GM21528 (cell line): ENCODE measurements around the gene KRT40.
"Not testable (repeated sequence)": the region's sequence is repeated elsewhere in the genome, so short reads cannot be mapped to it uniquely, and the experiment has no call there.

Source experiments
- ATAC-seq: cut with Tn5 transposase; IDR thresholded peaks from one replicate; pipeline ENCODE4 v1.9.1; 2021; ENCODE audit warnings: mild to moderate bottlenecking, moderate library complexity; ENCODE audit not compliant: unreplicated experiment, low FRiP score

KRT40 gene

GRCh38 chr17:40999563-40999962 is 15.4 kb upstream of the KRT40 start, which contains the start of gene KRTAP3-2:
Gene KRTAP3-2, minus strand, starts transcription at chr17:40999906. Its CDS starts 53 bp downstream, at chr17:40999853.
- ATAC-seq, result not testable (repeated sequence)

- no peak for ATAC-seq
Observed at GRCh38 chr17:40997361-40997760, 13.2 kb upstream of the KRT40 start.

GRCh38 chr17:40996829-40997228 is 12.7 kb upstream of the KRT40 start:
- no peak for ATAC-seq

GRCh38 chr17:40995116-40995515 is 11.0 kb upstream of the KRT40 start:
- no peak for ATAC-seq

- no peak for ATAC-seq
Observed at GRCh38 chr17:40993839-40994238, 9.7 kb upstream of the KRT40 start, which contains the start of gene KRTAP3-3. Gene KRTAP3-3, minus strand, starts transcription at chr17:40994164. Its CDS starts 67 bp downstream, at chr17:40994097.

- ATAC-seq, result no peak
Observed at GRCh38 chr17:40993084-40993483, 9.0 kb upstream of the KRT40 start.

- no peak for ATAC-seq
Observed at GRCh38 chr17:40992666-40993065, 8.5 kb upstream of the KRT40 start.

GRCh38 chr17:40986920-40987319 is 2.8 kb upstream of the KRT40 start:
- ATAC-seq, result no peak

GRCh38 chr17:40981115-40981514 is 3.0 kb downstream of the KRT40 start:
- ATAC-seq, result no peak

- no peak for ATAC-seq
Observed at GRCh38 chr17:40980596-40980995, 3.5 kb downstream of the KRT40 start.

GRCh38 chr17:40980117-40980516 is 4.0 kb downstream of the KRT40 start:
- ATAC-seq, result no peak

GRCh38 chr17:40978575-40979151 is 5.5 kb downstream of the KRT40 start:
- no peak for ATAC-seq

GRCh38 chr17:40975516-40975915 is 8.6 kb downstream of the KRT40 start:
- no peak for ATAC-seq

GRCh38 chr17:40974366-40974765 is 9.8 kb downstream of the KRT40 start:
- no peak for ATAC-seq

GRCh38 chr17:40967582-40967981 is 16.5 kb downstream of the KRT40 start:
- no peak for ATAC-seq

- ATAC-seq, result no peak
Observed at GRCh38 chr17:40966848-40967247, 17.3 kb downstream of the KRT40 start, which contains the start of gene KRT39. Gene KRT39, minus strand, starts transcription at chr17:40966948. Its CDS starts 92 bp downstream, at chr17:40966856.

- ATAC-seq, result no peak
Observed at GRCh38 chr17:40963838-40964237, 20.3 kb downstream of the KRT40 start.

- ATAC-seq, result no peak
Observed at GRCh38 chr17:40962059-40962561, 22.0 kb downstream of the KRT40 start.

GRCh38 chr17:40961591-40961990 is 22.5 kb downstream of the KRT40 start:
- ATAC-seq, result no peak

- no peak for ATAC-seq
Observed at GRCh38 chr17:40960144-40960543, 24.0 kb downstream of the KRT40 start.

- no peak for ATAC-seq
Observed at GRCh38 chr17:40958086-40958953, 25.8 kb downstream of the KRT40 start.
